HG03064 (cell line): ENCODE data around the gene ZYG11A.

Experiments used
- ATAC-seq: cut with Tn5 transposase; IDR thresholded peaks from one replicate; pipeline ENCODE4 v1.9.1; 2021; ENCODE audit warnings: low read depth; ENCODE audit not compliant: unreplicated experiment

Gene ZYG11A

DNA sequence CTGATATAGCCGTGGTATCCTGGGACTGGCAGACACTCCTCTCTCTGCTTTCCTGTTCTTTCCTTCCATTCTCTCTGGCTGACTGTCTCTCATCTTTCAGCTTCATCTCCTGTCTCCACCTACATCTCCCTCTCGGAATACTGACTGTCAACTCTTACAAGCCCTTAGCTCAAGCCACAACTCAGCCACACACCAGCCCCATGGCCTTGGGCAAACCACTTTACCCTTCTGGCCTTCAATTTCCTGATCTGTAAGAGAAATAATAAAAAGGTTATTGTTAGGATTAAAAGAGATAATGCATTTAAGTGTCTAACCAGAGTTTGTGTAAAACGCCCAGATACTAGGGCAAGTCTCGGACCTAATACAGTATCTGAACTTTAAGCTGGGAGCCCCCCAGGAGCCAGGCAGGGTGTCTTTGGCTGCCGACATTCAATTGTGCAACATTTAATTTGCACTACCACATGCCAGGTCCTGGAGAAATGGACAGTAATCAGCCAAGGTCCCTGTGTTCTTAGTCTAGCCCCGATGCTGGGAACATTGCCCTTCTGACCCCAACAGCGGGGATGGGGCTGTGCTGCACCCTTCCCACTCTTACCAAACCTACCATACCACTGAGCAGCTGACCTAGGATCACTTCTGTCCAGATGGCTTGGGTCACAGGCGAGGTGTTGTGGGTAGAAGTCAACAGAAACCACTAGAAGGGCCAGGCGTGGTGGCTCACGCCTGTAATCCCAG, 73.8 kb downstream of the ZYG11A start:
- ATAC-seq, result no peak

DNA sequence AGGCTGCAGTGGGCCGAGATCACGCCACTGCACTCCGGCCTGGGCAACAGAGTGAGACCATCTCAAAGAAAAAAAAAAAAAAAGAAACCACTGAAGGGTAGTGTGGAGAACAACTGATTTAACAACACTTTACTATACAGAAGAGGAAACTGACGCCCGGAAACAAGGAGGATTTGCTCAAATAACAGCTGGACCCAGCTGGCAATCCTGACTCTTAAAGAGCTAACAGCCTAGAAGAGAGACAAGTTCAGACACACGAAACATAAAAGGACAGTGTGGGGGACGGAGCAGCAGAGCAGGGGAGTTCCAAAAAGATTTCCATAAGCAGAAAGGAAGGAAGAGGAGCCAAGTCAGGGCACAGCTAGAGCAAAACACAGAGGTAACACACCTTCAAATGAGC, 74.6 kb downstream of the ZYG11A start:
- ATAC-seq, result no peak

GRCh38 chr1:52917581-52917980, 75.0 kb downstream of the ZYG11A start:
- ATAC-seq, result no peak

- ATAC-seq, result no peak
These were observed 75.6 kb downstream of the ZYG11A start for GRCh38 chr1:52918201-52918600.

DNA sequence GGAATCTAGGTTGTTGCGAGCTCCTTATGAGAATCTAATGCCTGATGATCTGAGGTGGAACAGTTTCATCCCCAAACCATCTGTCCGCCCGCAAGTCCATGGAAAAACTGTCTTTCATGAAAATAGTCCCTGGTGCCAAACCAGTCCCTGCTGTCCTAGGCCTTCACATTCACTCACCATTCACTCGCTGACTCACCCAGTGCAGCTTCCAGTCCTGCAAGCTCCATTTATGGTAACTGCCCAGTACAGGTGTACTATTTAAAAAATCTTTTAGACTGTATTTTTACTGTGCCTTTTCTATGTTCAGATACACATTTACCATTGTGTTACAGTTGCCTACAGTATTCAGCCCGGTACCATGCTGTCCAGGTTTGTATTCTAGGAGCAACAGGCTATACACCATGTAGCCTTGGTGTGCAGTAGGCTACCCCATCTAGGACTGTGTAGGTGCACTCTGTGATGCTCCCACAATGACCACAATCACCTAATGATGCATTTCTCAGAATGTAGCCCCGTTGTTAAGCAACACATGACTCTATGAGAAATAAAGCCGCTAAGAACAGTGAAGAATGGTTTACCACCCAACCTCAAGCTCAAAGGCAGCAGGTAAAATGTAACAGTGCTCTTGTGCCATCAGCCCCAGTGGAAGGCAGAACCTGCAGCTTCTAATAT, 76.6 kb downstream of the ZYG11A start:
- no peak for ATAC-seq

GRCh38 chr1:52919723-52920483, 77.3 kb downstream of the ZYG11A start:
- ATAC-seq, result no peak

DNA sequence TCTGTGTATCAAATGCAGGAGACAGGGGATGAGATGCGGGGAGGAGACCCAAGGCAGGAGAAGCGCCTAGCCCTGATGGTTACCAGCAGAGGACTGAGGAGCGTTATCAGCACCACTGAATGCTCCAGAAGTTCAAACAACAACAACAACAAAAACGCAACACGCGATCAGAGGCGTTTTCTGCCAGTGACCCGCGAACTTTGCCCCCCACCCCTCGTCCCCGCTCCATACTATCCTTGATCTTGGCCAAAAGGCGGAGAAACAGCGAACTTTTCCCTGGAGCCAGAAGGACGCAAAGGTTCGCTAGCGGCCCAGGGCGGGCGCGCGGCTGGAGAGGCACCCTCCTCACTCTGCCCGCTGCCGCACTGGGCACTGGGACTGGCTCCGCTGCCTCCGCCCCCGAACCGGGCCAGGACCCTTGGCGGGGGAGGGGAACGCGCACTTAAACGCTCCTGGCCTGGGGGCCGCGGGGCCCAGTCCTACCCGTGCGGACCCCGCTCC, 78.3 kb downstream of the ZYG11A start:
- ATAC-seq, result no peak

DNA sequence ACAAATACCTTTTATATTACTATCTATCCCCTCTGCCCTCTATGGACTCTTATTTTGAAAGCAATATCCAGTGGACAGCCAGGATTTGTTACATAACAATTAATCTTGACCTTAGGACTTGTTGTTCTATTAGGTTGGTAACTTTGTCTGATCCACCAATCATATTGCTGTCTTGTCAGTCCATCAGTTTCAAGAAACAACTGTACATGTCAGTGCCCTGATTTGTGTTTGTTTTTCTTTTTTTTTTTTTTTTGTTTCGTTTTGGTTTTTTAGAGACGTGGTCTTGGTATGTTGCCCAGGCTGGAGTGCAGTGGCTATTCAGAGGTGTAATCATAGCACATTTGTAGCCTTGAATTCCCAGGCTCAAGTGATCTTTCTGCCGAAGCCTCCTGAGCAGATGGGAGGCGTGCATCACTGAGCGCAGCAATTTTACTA, 83.0 kb downstream of the ZYG11A start:
- ATAC-seq, result no peak

- peak; percentile 9 for ATAC-seq
These were observed 84.3 kb downstream of the ZYG11A start for GRCh38 chr1:52926864-52927211.

GRCh38 chr1:52927212-52928014, 84.9 kb downstream of the ZYG11A start, which contains the start of gene SCP2:
TSS of gene SCP2 (plus strand) at chr1:52927276. CDS start at chr1:52927397, 121 bp downstream.
- peak; percentile 53 for ATAC-seq

DNA sequence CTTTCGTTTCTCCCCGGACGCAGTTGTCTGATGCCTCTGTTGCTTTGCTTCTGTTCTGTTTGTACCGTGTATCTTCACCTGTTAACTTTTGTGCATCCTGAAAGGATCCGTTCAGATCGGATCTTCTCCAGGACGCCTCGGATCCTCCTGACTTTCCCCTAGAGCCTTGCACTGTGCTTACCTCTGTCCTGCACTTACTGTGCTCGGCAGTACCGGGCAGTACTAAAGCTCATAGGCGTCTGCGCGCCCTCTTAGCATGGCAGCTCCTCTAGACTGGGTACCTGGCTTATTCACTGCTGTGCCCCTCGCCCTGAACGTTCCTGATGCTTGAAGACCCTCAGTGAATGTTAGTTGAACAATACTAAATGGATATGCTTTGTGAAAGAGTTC, 85.5 kb downstream of the ZYG11A start:
- ATAC-seq, result peak; percentile 19

- ATAC-seq, result no peak
These were observed 86.5 kb downstream of the ZYG11A start for GRCh38 chr1:52929019-52929418.

DNA sequence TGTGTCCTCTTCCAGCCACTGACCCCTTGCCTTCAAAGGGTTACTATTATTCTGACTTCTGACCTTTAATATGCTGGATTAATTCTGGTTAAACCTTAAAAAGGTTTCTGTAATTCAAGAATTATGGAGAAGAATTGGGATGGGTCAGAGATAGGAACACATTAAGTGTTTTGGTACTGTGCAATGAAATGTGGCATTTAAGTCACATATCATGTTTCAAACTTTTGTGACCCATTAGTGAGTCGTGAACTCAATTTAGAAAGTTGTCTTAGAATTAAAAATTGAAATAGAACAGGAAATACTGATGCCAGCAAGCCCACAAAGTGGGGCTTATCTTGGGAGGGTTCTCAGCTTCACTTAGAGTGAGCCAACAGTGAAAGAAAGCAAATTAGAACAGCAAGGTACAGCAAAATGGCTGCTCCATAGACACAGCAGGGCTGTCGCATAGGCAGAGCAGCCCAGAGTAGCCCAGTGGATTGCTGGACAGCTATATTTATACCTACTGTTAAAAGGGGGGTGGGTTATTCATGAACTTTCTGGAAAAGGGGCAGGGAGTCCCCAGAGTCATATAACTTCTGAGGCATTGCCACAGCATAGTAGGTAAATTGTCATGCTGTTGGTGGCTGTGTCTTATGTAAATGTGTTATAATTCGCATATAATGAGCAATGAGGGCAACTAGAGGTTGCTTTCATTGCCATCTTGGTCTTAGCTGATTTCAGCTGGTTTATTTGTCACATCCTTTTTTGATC, 95.0 kb downstream of the ZYG11A start:
- ATAC-seq, result no peak

GRCh38 chr1:52938183-52938451, 95.6 kb downstream of the ZYG11A start:
- no peak for ATAC-seq

- no peak for ATAC-seq
These were observed 101.4 kb downstream of the ZYG11A start for GRCh38 chr1:52943876-52944416.

- no peak for ATAC-seq
These were observed 102.0 kb downstream of the ZYG11A start for GRCh38 chr1:52944566-52944965.
